G401.6 (cell line): Measurements from ENCODE around the gene GTF2H4.

ENCODE experiments used
- FAIRE-seq: peaks from 2 replicates; lab custom pipeline; 2012; peaks lifted over from hg19 to GRCh38; lab: Jason Lieb, UNC

Gene GTF2H4

DNA sequence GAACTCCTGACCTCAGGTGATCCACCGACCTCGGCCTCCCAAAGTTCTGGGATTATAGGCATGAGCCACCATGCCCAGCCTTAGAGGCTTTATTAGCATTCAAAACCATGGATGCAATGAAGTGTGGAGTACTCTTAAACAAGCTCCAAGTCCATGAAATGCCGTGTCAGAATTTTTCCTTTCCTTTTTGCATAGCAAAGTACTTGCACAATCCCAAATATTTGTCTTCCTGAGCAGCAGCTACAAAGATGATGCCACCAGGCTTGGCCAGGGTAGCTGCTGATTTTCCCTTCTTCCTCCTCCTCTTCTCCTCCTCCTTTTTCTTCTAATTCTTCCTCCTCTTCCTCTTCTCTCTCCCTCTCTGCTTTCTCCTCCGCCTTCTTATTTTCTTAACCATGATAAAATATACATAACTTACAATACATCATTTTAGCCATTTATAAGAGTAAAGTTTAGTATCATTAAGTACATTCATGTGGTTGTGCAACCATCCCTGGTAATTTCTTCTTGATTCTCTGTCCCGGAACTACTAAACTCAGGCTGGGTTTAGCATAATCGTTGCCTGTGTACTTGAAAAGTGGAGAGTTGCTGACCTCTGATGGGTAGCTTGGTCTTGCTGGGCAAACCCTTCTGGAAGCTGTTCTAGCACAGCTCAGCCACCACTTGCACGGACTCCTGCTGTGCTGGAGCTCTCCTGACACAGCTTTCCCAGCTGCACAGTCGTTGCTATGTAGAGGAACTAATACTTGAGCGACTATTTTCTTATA lies 53.1 kb downstream of the GTF2H4 start:
- no peak for FAIRE-seq

DNA sequence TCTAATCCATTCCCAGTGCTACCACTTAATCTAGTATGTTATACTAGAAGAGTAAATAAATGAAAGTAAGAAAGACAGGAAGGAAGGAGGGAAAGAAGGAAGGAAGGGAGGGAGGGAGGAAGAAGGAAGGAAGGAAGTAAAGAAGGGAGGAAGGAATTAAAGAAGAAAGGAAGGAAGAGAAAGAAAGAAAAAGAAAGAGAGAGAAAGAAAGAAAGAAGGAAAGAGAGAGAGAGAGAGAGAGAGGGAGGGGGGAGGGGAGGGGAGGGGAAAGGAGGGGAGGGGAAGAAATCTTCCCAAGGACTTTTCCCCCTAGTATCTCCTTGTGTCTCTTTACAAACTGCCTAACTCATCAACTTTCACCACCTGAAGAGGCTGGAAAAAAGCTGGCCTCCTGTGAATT lies 54.7 kb downstream of the GTF2H4 start:
- no peak for FAIRE-seq

DNA sequence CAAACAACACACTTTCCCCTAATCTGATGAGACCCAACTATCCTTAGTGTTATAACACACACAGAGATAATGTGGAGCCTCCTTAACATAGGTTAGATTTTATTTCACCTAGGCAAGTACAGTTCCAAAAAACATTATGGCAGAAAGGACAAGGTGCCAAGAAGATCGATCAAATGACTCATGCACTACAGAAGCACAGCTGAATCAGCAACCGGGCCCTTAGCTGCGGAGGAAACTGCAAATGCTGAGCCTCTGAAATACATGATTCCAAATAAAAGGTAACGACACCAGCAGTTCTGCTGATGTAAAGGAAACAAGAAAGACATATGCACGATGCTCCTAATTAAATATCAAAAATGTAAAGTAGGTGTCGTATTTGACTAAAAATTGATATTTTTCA lies 55.6 kb downstream of the GTF2H4 start:
- no peak for FAIRE-seq
